Islet of Langerhans (tissue), 1 donor: Measurements from ENCODE around the gene CCS.
"Not testable (repeated sequence)": the region's sequence is repeated elsewhere in the genome, so short reads cannot be mapped to it uniquely, and the experiment has no call there.

ENCODE experiments used
- FAIRE-seq: peaks from one replicate; lab custom pipeline; 2011; peaks lifted over from hg19 to GRCh38; lab: Jason Lieb, UNC

Gene CCS

GRCh38 chr11:66591175-66591574 lies 1.8 kb upstream of the CCS start:
- no peak for FAIRE-seq

DNA sequence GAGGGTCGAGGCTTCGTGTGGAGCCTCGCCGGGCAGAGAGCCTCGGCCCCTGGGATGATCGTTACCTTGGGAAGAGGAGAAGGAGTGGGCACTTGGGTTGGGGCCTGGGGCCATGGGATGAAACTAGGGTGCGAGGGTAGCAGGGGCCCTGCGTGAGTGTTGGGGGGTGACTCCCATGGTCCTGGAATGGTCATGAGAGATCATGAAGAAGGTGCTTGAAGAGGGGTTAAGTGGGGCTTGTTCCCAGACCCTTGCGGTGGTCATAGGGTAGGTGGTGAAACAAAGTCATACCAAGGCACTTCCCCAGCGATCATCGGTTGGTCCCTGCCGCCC lies 284 bp downstream of the CCS start:
- FAIRE-seq, result no peak

DNA sequence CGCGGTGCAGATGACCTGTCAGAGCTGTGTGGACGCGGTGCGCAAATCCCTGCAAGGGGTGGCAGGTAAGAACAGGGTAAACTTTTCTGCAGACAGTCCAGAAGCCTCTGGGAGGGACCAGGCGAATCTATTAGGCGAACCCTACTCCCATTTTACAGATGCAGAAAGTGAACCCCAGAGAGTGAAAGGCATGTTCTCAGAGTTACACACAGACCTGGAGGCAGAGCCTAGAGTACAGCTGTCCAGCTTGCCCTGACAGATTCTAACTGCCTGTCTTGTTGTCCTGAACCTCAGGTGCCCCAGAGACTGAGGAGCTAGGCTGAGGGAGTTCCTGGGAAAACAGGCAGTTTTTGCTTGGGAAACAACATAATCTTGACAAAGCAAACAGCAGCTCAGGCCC lies 665 bp downstream of the CCS start:
- FAIRE-seq, result no peak

DNA sequence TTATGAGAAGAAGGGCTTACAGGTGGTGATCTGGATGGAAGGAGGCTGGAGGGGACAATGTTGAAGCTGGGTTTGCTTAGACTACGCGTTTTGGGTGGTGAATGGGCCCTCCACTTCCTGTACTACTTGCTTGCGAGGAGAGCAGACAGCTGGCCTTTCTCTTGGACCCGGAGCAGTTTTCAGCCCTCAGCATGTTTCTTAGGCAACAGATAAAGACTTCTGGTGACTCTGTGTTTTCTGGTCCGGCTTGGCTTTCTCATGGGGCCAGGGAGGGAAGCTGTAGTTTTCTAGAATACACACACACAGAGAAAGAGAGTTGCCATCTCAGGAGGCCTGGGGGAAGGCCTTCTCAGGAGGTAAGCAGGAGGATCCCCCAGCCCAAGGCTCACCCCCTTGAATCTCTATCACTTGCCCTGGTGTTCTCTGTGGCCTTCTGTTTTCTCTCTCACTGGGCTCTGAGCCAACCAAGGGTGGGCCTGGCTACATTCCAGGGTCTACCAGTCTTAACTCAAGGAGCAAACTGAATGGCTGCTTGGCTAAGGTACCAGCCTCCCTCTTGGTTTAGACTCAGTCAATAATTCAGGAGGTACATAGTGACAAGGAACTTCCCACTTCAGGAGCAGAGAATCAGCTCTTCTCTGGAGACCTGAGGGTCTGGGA lies 2.4 kb downstream of the CCS start:
- no peak for FAIRE-seq

DNA sequence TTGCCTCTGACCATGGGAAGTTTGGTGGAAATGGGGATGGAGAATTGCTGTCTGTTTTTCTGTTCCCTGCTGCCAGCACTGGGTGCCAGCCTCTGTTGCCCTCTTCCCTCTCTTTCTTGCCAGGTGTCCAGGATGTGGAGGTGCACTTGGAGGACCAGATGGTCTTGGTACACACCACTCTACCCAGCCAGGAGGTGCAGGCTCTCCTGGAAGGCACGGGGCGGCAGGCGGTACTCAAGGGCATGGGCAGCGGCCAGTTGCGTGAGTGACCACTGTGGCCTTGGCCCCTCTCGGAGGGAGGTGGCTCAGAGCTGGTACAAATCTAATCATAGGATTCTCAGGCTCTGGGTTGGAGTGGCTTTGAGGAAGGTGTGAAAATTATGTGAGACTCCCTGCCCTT lies 6.0 kb downstream of the CCS start:
- FAIRE-seq, result no peak

GRCh38 chr11:66600219-66600618 lies 7.2 kb downstream of the CCS start:
- no peak for FAIRE-seq

- no peak for FAIRE-seq
Measured at GRCh38 chr11:66600631-66601233, 7.7 kb downstream of the CCS start.

- FAIRE-seq, result no peak
Measured at GRCh38 chr11:66603072-66603471, 10.1 kb downstream of the CCS start.

GRCh38 chr11:66604155-66604554 lies 11.2 kb downstream of the CCS start:
- FAIRE-seq, result no peak

- not testable (repeated sequence) for FAIRE-seq
Measured at GRCh38 chr11:66606608-66607007, 13.6 kb downstream of the CCS start.

DNA sequence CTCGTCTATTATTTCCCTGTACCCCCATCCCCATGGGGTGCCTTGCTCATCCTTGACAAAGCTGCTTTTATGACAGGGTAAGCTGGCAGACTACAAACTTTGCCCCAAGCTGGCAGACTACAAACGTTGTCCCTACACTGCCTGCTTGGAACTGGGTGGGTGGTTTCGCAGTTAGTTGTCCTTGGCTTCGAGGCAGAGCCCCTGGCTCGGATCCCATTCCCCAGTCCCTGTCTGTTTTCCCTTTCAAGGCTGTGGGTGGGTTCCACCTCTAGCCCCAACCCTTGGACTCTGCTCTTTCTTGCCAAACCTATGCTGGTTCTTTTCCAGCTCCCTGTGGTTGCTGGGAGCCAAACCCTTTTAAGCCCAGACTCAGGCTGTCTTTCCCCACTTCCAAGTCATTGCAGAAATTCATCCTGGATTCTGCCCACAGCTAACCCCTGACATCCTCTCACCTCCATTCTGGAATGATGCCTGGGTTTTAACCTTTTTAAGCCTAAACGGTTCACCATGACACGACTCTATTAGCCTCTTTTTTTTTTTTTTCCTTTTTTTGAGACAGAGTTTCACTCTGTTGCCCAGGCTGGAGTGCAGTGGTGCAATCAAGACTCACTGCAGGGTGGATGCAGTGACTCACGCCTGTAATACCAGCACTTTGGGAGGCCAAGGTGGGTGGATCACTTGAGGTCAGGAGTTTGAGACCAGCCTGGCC lies 14.3 kb downstream of the CCS start:
- FAIRE-seq, result no peak

DNA sequence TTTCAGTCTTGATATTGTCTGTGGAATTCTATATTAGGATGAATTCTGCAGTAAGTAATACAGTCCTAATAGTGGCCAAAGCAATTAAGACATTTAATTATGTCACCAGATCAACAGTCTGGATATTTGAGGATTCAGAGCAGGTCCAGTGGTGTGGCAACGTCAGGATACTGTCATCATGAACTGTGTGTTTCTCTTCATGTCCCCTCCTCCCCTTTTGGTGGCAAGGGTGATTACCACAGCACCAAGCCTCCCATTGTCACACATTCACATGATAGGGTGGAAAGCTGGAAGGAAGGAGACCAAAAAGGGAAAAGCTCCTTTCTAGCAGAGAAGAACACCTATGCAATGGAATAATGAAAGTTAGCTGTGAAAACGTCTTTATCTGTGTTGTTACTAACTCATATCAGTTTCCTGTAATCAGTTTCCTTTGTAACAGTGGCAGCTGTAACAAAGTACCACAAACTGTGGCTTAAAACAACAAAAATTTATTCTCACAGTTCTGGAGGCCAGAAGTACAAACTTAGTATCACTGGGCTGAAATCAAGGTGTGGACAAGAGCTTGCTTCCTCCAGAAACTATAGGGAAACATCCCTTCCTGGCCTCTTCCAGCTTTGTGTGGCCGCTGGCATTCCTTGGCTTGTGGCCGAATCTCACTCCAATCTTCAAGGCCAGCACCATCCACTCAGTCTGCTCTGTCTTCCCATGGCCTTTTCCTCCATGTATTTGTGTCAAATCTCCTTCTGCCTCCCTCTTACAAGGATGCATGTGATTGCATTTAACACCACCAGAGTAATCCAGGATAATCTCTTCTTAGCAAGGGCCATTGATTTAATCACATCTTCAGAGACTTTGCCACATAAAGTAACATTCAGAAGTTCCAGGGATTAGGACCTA lies 17.0 kb downstream of the CCS start:
- no peak for FAIRE-seq

GRCh38 chr11:66612458-66612857 lies 19.5 kb downstream of the CCS start:
- no peak for FAIRE-seq

DNA sequence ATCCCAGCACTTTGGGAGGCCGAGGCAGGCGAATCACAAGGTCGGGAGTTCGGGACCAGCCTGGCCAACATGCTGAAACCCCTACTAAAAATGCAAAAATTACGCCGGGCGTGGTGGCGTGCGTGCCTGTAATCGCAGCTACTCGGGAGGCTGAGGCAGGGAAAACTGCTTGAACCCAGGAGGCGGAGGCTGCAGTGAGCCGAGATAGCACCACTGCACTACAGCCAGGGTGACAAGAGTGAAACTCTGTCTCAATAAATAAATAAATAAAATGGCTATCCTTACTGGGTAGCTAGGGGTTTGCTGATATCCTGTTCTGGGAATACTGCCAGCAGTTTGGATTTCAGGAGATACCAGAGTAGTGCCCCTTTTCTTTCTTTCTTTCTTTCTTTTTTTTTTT lies 21.1 kb downstream of the CCS start:
- FAIRE-seq, result no peak

- FAIRE-seq, result no peak
Measured at GRCh38 chr11:66616379-66617154, 23.6 kb downstream of the CCS start, which contains the start of gene RBM14. RBM14 (plus strand) TSS chr11:66616630; CDS start chr11:66616721, 91 bp downstream.

- no peak for FAIRE-seq
Measured at GRCh38 chr11:66617155-66617834, 24.3 kb downstream of the CCS start.

GRCh38 chr11:66619080-66619554 lies 26.1 kb downstream of the CCS start:
- FAIRE-seq, result no peak

DNA sequence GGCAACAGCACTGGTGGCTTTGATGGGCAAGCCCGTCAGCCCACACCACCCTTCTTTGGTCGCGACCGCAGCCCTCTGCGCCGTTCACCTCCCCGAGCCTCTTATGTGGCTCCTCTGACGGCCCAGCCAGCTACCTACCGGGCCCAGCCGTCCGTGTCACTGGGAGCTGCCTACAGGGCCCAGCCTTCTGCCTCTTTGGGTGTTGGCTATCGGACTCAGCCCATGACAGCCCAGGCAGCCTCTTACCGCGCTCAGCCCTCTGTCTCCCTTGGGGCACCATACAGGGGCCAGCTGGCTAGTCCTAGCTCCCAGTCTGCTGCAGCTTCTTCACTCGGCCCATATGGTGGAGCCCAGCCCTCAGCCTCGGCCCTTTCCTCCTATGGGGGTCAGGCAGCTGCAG lies 31.5 kb downstream of the CCS start:
- FAIRE-seq, result no peak

- no peak for FAIRE-seq
Measured at GRCh38 chr11:66625041-66625751, 32.2 kb downstream of the CCS start.

- FAIRE-seq, result no peak
Measured at GRCh38 chr11:66625752-66626149, 32.8 kb downstream of the CCS start.

DNA sequence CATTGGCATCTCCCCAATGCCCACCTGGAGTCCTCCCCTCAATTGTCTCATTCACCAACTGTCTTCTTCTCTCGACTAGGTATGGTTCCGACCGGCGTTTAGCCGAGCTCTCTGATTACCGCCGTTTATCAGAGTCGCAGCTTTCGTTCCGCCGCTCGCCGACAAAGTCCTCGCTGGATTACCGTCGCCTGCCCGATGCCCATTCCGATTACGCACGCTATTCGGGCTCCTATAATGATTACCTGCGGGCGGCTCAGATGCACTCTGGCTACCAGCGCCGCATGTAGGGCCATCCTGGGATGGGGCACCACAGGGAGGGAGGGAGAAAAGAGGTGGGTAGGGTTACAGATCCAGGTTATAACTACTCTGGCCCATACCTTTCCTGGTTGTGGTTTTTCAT lies 33.4 kb downstream of the CCS start:
- no peak for FAIRE-seq
